ENCODE data around the gene KPNB1.
"Not testable (repeated sequence)": the region's sequence is repeated elsewhere in the genome, so short reads cannot be mapped to it uniquely, and the experiment has no call there.

KPNB1 gene

GRCh38 chr17:47682727-47683126, 33.0 kb downstream of the KPNB1 start:
- not testable (repeated sequence) for DNase-seq

DNA sequence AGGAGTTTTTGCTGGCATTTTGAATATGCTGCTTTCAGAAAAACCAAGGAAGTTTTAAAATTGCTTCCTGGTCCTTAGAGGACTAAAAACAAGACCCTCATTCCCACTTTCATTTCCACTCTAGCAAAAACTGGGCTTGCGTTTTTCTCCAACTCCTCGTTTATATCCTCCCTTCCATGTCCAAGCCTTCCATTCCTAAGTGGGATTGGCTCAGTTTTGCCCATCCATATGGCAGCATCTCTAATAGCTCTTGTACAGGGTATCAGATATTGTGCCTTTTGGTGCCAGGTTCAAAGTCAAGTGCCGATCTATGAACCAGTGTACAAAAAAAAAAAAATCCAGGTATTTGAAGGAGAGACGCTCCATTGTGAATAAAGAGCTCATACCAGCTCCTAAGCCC, 34.3 kb downstream of the KPNB1 start:
- no peak for DNase-seq

DNA sequence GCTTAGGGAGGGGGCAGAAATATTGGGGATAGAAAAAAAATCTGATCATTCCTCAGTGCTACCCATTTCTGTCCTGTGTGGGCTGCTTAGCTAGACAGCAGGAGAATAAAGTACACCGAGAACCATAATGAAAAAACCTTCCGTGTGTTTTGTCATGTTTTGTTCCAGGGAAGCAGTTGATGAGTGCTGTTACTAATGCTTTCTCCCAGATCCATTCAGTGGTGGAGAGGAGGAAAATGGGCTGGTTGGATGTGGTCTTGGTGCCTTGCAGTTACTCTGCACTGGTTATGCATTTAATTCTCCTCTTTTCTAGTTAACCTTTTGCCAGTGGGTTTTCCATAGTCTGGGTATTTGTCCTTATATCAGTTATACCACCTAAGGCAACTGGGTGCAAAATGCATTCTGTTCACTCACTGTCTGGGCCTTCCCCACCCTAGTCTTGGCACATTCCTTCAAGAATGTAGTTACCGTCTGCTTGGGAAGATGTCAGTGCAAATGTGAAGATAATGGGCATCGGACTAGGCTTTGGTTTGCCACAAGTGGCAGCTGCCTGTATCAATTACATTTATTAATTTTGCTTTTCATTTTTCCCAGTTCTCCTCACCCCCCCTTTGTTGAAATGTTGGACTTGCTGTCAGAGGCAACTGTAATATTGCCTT, 34.9 kb downstream of the KPNB1 start:
- DNase-seq: no peak

DNA sequence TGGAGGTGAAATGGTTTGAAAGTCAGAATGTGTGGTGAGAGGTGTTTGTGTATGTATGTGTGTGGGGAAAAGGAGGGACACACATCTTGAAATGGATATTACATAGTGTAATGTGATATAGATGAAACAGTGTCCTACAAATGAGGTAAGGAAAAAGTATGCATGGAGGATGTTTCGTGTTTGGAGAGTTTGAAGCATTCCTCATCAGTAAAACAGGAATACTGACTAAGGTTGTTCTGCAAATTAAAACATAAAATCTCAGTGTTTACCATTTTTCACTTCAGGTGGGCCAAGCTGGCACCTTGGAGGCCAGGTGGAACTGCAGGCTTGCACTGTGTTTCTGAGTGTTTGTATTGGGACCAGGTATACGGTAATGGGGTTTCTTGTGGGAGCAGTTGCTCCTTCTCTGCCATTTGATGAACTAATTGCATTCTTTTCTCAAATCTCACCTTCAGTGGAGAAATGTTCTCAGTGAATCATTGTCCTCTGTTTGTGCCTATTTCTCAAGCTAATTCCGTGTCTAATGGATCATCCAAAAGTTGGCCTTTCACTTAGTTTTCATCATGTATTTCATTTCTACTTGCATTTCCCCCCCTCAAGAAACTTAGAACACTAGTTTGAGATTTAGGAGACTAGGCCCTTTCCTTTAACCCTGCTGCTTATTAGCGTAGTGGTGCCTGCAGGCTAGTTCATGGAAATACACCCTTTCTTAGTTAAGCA, 36.0 kb downstream of the KPNB1 start:
- no peak for DNase-seq

- DNase-seq: no peak
Measured at GRCh38 chr17:47686276-47686635, 36.5 kb downstream of the KPNB1 start.

GRCh38 chr17:47686664-47687327, 37.1 kb downstream of the KPNB1 start:
- no peak for DNase-seq

GRCh38 chr17:47687328-47687690, 37.6 kb downstream of the KPNB1 start:
- DNase-seq: no peak

GRCh38 chr17:47687748-47688147, 38.0 kb downstream of the KPNB1 start:
- no peak for DNase-seq

- DNase-seq: no peak
Measured at GRCh38 chr17:47690121-47690520, 40.4 kb downstream of the KPNB1 start.

DNA sequence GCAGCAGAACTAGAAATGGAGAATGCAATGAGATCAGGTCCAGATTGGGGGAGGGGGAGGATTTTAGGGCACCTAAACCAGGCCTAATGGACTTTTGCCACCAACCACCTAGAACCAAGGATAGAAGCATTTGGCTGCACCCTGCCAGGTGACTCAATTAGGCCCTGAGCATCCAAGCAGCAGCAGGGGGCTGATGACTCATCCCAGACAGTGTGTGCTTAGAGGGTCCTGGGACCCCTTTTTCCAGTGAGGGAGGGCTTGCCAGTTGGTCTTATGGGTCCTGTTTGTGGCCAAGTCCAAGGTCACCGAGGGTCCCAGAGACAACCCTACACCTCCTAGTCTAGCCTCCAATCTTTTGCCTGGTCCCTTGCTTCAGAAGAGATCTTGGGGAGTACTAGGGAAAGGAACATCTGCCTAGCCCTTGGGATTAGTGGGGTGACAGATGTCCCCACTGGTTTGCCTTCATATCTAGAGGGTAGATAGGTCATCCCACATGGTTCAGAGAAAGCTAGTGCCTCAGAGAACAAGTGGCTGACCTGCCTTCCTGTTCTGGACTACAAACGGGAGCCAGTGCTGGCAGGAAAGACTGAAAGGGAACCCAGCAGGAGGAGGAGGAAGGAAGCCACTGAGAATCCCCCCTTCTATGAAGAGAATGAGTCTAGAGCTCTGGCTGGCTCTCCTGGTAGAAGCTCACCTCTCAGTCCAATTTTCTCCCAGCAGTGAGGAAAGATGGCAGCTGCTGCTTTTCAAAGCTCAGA, 42.6 kb downstream of the KPNB1 start:
- DNase-seq: no peak

- DNase-seq: no peak
Measured at GRCh38 chr17:47692895-47693730, 43.4 kb downstream of the KPNB1 start.

DNA sequence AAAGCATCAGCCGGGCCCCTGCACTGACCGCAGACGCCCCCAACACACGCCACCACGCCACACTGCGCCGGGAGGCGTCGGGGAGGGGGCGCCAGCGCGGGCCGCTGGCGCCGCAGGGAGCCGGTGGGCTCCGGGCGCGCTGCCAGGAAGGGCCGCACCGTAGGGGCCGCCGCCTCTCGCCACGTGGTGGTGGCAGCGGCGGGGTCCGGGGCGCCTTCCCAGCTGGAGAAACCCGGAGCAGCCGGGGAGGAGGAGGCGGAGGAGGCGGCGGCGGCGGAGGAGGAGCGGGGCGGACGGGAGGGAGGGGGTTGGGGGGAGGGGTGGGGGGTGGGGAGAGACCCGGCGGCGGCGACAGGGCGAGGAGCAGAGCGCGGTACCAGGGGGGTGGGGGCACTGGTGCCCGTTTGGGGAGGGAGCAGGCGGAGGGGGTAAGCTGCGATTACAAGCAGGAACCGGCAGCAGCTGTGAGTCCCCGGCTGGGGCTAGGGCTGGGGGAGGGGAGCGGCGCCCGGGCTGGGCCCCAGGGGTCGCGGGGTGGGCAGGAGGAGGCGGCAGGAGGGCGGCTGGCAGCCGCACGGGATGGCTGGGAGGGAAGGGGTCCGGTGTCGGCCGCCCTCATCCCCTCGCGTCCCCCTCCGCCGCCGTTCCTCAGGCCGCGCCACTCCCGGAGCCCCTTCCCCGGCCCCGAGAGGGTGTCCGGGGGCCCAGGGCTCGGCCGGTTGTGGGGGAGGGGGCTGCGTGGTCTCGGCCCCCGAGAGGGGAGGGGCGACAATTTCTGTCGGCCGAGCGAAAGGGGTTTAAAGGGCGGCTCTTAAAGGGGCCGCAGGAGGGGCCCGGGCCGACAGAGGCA, 44.2 kb downstream of the KPNB1 start, which contains the start of gene TBKBP1:
TBKBP1 (plus strand) TSS at position 431 of the 850 bp plus-strand sequence. CDS start 1,952 bp downstream, outside the sequence.
- DNase-seq: no peak

DNA sequence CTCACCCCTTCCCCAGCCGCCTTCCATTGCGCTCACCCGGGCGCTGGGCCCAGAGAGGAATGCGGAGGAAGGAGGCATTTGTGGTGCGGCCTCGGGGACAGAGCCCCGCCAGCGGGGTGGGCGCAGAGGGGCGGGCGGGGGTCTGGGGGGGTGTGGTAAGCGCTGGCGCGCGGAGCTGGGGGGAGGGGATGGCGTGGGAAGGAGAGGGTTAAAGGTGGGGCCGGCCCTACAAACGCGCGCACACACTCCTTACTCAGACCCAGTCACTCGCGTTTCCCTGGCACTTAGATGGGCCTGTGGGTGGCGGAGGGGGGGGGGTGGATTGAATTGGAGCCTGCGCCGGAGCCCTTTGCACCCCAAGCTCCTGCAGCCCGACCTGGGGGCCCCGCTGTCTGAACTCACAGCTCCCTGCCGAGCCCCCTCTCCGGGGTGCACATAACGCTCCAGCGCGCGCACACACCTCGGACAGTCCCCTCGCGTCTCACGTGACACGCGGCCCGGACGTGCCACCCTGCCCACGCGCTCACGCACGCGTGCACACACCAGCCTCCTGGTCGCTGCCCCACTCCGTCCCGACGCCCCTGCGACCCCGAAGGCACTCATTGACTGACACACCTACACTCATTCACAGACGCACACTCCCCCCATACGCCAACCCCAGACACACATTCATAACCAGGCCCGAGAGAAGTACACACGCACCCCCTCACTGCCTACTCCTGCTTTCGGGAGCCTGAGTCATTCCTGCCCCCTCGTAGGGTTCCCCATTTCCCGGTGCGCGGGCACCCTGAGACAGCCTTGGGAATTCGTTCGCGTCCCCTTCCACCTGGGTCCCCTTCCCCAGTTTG, 45.1 kb downstream of the KPNB1 start:
- DNase-seq: no peak

GRCh38 chr17:47695429-47696376, 46.0 kb downstream of the KPNB1 start:
- no peak for DNase-seq

DNA sequence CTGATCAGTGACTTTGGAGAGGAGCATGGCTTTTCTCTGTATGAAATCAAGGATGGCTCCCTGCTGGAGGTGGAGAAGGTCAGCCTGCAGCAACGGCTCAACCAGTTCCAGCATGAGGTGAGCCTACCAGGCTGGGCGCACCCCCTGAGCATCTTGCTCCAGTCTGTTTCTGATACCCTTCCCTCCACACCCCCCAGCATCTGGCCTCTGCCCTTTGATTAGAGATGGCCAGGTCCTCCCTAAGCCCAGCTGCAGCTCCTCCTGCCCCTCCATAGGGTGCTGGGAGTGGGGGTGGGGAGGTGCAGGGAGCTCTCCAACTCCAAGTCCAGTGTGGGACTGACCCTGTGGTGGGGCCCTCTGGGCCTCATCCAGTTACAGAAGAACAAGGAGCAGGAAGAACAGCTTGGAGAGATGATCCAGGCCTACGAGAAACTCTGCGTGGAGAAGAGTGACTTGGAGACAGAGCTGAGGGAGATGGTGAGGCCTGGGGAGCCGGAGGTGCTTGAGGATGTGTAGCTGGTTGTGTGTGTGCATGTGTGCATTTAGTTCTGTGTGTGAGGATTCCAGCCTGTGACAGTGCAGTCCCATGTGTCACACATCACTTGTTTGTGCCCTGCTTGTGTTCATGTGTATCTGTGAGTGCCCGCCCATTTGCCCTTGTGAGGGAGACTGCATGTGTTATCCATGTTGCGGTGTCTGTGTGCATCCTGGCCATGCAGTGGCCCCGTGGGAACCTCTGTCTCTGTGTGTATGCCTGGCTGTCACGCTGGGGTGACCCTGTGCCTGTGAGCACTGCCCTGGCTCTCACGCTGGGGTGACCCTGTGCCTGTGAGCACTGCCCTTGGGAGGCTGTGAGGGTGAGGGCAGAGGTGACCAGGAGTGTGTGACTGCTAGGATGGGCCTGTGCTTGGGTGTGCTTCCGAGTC, 47.3 kb downstream of the KPNB1 start:
- no peak for DNase-seq

DNA sequence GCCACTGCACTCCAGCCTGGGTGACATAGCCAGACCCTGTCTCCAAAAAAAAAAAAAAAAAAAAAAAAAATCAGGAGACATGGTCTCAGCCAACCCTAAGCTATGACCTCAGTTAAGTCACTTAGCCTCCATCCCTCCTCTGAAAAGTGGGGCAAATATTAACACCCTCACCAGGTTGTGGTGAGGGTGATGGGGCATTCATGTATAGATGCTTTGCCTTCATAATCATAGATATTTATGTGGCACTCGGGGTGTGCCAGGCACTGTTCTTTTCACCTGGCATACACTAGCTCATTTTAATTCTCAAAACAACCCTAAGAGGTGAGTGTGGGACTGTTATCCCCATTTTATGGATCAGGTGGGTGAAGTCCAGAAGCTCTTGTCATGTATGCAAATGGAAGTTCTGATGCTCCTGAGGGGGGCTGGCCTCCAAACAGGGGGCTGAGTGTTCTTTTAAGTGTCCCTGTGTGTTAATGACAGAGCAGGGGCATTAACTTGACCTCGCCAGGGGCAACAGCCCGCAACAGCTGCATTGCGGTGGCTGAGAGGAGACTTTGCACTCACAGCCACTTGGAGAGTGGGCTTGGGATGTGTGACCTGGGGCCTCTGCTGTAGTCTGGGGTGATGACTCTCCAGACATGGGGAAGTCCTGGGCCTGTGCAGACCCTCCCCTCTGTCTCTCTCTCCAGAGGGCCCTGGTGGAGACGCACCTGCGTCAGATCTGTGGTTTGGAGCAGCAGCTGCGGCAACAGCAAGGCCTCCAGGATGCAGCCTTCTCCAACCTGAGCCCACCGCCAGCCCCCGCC, 48.4 kb downstream of the KPNB1 start:
- DNase-seq: no peak
